Gastrocnemius medialis (tissue), 4 donors: ENCODE measurements around the gene TAF11. TPM values are rescaled to one million over a fixed set of nuclear protein-coding genes. Genes with fewer than 3 reads are reported as not detected.
A peak's percentile ranks its signal among the peaks of the same experiment; 100 is the strongest.
"Not testable (repeated sequence)": the region's sequence is repeated elsewhere in the genome, so short reads cannot be mapped to it uniquely, and the experiment has no call there.

ENCODE experiments used
- ATAC-seq, 2 donors: fragments of 150-250 bp; one replicate each; pipeline ENCODE4 v1.9.1; 2016
- DNase-seq, 2 donors: peaks; one replicate each; pipeline ENCODE4 v3.0.0-alpha.2; 2019
- H3K27ac ChIP-seq, 4 donors: fragments of 200-600 bp; sonication (generic); 1 replicate in 1 of 4; 2 replicates in 3 of 4; pipeline ENCODE4 v1.5.1; 2016 to 2018; ENCODE audit warnings: mild to moderate bottlenecking in 2 of 4, moderate library complexity in 1 of 4
- H3K27me3 ChIP-seq, 3 donors: fragments of 200-600 bp; sonication (generic) in 2 of 3; 1 replicate in 1 of 3; 2 replicates in 2 of 3; pipeline versions ENCODE4 v1.5.1 to v1.6.0; 2016 to 2019; ENCODE audit warnings: mild to moderate bottlenecking in 1 of 3, moderate library complexity in 1 of 3
- H3K36me3 ChIP-seq, 2 donors: fragments of 200-600 bp; sonication (generic) in 1 of 2; one replicate each; pipeline ENCODE4 v1.5.1; 2017 to 2018
- H3K4me1 ChIP-seq, 2 donors: fragments of 200-600 bp; sonication (generic) in 1 of 2; one replicate each; pipeline ENCODE4 v1.5.1; 2016 to 2017; ENCODE audit warnings: mild to moderate bottlenecking in 2 of 2
- H3K4me3 ChIP-seq, 4 donors: fragments of 200-600 bp; sonication (generic) in 3 of 4; 1 replicate in 1 of 4; 2 replicates in 3 of 4; pipeline ENCODE4 v1.5.1; 2016 to 2019; ENCODE audit warnings: mild to moderate bottlenecking in 2 of 4
- H3K9me3 ChIP-seq, 3 donors: fragments of 200-600 bp; sonication (generic) in 2 of 3; 1 replicate in 1 of 3; 2 replicates in 2 of 3; pipeline ENCODE4 v1.5.1; 2016 to 2019
- POLR2A ChIP-seq, 2 donors: fragments of 450-650 bp; IDR thresholded peaks; one replicate each; pipeline ENCODE4 v1.6.1; 2017; ENCODE audit warnings: antibody characterized with exemption in 2 of 2, mild to moderate bottlenecking in 2 of 2, moderate library complexity in 2 of 2
- in situ Hi-C, 4 donors: fragments of 200-750 bp; cut with MboI; loops; one replicate each; pipeline versions ENCODE4 v1.15.0 to v1.8.0; 2017; ENCODE audit warnings: low sequenced_read_pairs in 4 of 4
- intact Hi-C: fragments of 100-400 bp; cut with DNase I; formaldehyde crosslinking; loops from one replicate; pipeline ENCODE4 v1.15.1; 2023; ENCODE audit warnings: low total_unique reads
- total RNA-seq, 4 donors: library from RNA; depleted of rRNA; stranded (reverse); fragments of >200 nt; gene quantifications; one replicate each; pipeline versions ENCODE4 v1.1.0 to v1.2.3, GENCODE V29; 2016
- TF ChIP-seq, protein P1 (sequence below), 5 experiments: fragments of 450-650 bp in 3 of 5; fragments of 200-600 bp in 2 of 5; sonication (generic) in 2 of 5; IDR thresholded peaks in 4 of 5; conservative IDR thresholded peaks in 1 of 5; 1 replicate in 4 of 5; 2 replicates in 1 of 5; pipeline ENCODE4 v1.5.1; 2016 to 2019; ENCODE audit warnings: antibody characterized with exemption in 5 of 5, mild to moderate bottlenecking in 3 of 5, moderate library complexity in 3 of 5

TAF11 gene
- total RNA-seq, 4 donors from 2014 or later = 23.2 to 32.6 (median 24.0) TPM

DNA sequence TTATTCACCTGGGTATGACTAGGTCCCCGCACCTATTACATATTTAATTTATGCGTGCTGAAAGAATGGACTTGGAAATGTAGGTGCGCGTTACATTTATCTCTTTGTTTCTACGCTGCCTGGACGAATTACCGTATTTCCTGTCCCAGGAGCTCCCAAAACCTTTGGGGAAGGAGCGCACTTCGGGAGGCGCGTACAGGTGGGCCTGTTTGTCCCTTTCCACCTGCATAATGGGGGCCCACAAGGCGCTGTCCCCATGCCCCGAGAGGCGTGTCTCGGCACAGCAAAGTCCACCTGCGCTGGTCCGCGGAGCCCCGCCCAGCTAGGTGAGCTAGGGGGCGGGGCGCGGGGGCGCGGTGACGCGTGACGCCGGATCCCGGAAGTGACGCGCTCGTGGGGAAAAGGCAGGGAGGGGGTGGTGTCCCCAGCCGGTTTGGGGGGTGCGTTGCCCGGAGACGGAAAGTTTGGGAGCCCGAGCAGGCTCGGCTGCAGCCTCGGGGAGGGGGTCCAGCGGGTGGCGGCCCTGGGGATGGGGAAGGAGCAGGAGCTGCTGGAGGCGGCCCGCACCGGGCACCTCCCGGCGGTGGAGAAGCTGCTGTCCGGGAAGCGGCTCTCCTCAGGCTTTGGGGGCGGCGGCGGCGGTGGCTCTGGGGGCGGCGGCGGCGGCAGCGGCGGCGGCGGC, 1.2 kb upstream of the TAF11 start, which contains the start of gene ANKS1A:
TSS of gene ANKS1A (plus strand) at position 382 of the 682 bp plus-strand sequence. CDS start at position 530, 148 bp downstream.
- in situ Hi-C loops (loop anchor here in 2 of 4 donors (5.0 to 10.0 kb wide), 2 partner anchors 97 to 134 kb away; partner anchors contain the start of genes BLTP3A (in 1 of the 2) and SNRPC (in 1 of the 2)), intact Hi-C loops (loop anchor here (1.0 to 5.0 kb wide), 5 partner anchors 22 to 362 kb away; partner anchors contain the start of genes BLTP3A, ILRUN and SNRPC)
- TF ChIP-seq POLR2A (IDR thresholded peaks at IDR 0.05) = peak; percentile 59 to 69
- TF ChIP-seq, protein P1, sequence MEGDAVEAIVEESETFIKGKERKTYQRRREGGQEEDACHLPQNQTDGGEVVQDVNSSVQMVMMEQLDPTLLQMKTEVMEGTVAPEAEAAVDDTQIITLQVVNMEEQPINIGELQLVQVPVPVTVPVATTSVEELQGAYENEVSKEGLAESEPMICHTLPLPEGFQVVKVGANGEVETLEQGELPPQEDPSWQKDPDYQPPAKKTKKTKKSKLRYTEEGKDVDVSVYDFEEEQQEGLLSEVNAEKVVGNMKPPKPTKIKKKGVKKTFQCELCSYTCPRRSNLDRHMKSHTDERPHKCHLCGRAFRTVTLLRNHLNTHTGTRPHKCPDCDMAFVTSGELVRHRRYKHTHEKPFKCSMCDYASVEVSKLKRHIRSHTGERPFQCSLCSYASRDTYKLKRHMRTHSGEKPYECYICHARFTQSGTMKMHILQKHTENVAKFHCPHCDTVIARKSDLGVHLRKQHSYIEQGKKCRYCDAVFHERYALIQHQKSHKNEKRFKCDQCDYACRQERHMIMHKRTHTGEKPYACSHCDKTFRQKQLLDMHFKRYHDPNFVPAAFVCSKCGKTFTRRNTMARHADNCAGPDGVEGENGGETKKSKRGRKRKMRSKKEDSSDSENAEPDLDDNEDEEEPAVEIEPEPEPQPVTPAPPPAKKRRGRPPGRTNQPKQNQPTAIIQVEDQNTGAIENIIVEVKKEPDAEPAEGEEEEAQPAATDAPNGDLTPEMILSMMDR (IDR thresholded peaks at IDR 0.05 in 4 of 5, conservative IDR thresholded peaks at IDR 0.05 in 1 of 5) = no peak
- peak within 1 kb of the TSS; percentile 82 to 89 (median 88) for H3K27ac ChIP-seq
- no peaks in the 10 kb centered on the region for H3K9me3 ChIP-seq
- no peaks in the 10 kb centered on the region for H3K36me3 ChIP-seq
- H3K27me3 ChIP-seq = no peaks in the 10 kb centered on the region
- peak; percentile 70 to 79 for DNase-seq
- H3K4me1 ChIP-seq = peaks cover 20 to 23% of the 10 kb centered on the region in 2 donors
- peak within 1 kb of the TSS; percentile 90 to 96 (median 94) for H3K4me3 ChIP-seq
- peak; percentile 68 to 80 for ATAC-seq

DNA sequence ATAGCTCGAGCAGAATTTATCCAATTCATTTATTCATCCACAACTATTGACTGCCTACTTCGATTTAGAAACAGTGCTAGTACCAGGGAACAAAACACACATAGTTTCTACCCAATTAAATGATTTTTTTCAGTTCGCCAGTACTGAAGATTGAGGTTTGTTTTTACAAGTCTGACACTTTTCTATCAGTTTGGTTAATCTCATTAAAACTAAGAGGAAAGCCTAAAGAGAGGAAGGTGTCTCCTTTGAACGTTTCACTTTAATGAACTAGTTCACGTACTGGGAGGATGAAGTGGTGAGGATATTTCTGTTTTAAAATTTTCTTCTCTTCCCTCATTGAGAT, 643 bp upstream of the TAF11 start:
- Histone ChIP-seq H3K9me3 (no peaks in the 10 kb centered on the region), H3K27me3 (no peaks in the 10 kb centered on the region), H3K4me1 (peaks cover 20 to 23% of the 10 kb centered on the region in 2 donors), H3K27ac (peak overlapping the region; percentile 82 to 89 (median 88)), H3K4me3 (peak overlapping the region; percentile 90 to 96 (median 94)), H3K36me3 (no peaks in the 10 kb centered on the region)
- DNase-seq (no peak), ATAC-seq (no peak)
- in situ Hi-C loops = loop anchor here in 2 of 4 donors (5.0 to 10.0 kb wide), 2 partner anchors 96 to 134 kb away; partner anchors contain the start of genes BLTP3A (in 1 of the 2) and SNRPC (in 1 of the 2)
- intact Hi-C loops = loop anchor here (1.0 to 5.0 kb wide), 5 partner anchors 22 to 361 kb away; partner anchors contain the start of genes BLTP3A, ILRUN and SNRPC
- TF ChIP-seq, protein P1 (IDR thresholded peaks at IDR 0.05 in 4 of 5, conservative IDR thresholded peaks at IDR 0.05 in 1 of 5) = no peak
- no peak for TF ChIP-seq POLR2A (IDR thresholded peaks at IDR 0.05)

DNA sequence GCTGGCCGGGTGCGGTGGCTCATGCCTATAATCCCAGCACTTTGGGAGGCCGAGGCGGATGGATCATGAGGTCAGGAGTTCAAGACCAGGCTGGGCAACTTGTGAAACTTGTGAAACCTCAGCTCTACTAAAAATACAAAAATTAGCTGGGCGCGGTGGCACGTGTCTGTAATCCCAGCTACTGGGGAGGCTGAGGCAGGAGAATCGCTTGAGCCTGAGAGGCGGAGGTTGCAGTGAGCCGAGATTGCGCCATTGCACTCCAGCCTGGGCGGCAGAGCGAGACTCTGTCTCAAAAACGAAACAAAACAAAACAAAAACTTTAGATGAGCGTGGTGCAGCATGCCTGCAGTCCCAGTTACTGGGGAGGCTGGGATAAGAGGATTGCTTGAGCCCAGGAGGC, 2.0 kb downstream of the TAF11 start:
- not testable (repeated sequence) for H3K27ac ChIP-seq, ATAC-seq, H3K4me3 ChIP-seq, H3K9me3 ChIP-seq, DNase-seq, H3K27me3 ChIP-seq
- in situ Hi-C loops = loop anchor here in 2 of 4 donors (5.0 to 10.0 kb wide), 2 partner anchors 94 to 131 kb away; partner anchors contain the start of genes BLTP3A (in 1 of the 2) and SNRPC (in 1 of the 2)
- intact Hi-C loops = loop anchor here (5.0 kb wide), 2 partner anchors 189 to 359 kb away; partner anchors contain the start of gene ILRUN
- Histone ChIP-seq H3K4me1 (peaks cover 18 to 20% of the 10 kb centered on the region in 2 donors), H3K36me3 (peaks cover 0 to 10% of the 10 kb centered on the region in 2 donors)

DNA sequence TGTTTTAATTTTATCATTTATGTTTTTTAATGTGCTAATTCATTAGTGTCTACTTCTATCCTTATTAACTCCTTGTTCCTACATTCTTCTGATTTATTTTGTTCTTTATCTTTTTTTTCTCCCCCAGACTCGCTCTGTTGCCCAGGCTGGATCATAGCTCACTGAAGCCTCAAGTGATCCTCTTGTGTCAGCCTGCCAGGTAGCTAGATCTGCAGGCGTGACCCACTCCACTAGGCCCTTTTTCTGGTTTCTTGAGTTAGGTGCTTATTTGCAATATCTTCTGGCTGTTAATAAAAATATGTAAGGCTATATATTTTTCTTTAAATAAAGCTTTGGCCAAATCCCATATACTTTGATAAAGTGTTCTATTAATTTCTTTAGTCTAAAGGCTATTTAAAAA, 2.8 kb downstream of the TAF11 start:
- H3K9me3 ChIP-seq = no peaks in the 10 kb centered on the region
- intact Hi-C loops (loop anchor here (5.0 kb wide), 2 partner anchors 188 to 358 kb away; partner anchors contain the start of gene ILRUN), in situ Hi-C loops (loop anchor here in 2 of 4 donors (5.0 to 10.0 kb wide), 2 partner anchors 93 to 130 kb away; partner anchors contain the start of genes BLTP3A (in 1 of the 2) and SNRPC (in 1 of the 2))
- DNase-seq = no peak
- H3K27me3 ChIP-seq = no peaks in the 10 kb centered on the region
- no peak overlapping the region for H3K4me3 ChIP-seq
- peaks cover 10 to 13% of the 10 kb centered on the region in 2 donors for H3K4me1 ChIP-seq
- TF ChIP-seq, protein P1 (IDR thresholded peaks at IDR 0.05 in 4 of 5, conservative IDR thresholded peaks at IDR 0.05 in 1 of 5) = no peak
- H3K27ac ChIP-seq = no peak overlapping the region
- ATAC-seq = no peak
- peaks cover 0 to 18% of the 10 kb centered on the region in 2 donors for H3K36me3 ChIP-seq

DNA sequence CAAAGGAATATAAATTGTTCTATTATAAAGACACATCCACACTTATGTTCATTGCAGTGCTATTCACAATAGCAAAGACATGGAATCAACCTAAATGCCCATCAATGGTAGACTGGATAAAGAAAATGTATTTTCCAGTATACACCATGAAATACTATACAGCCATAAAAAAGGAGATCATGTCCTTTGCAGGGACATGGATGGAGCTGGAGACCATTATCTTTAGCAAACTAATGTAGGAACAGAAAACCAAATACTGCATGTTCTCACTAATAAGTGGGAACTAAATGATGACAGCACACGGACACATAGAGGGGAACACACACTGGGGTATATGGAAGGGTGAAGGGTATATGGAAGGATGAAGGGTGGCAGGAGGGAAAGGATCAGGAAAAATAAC, 3.8 kb downstream of the TAF11 start:
- intact Hi-C loops, DNase-seq, H3K27ac ChIP-seq, ATAC-seq, H3K4me3 ChIP-seq, H3K27me3 ChIP-seq, H3K4me1 ChIP-seq, H3K9me3 ChIP-seq: not testable (repeated sequence)
- H3K36me3 ChIP-seq = peaks cover 0 to 24% of the 10 kb centered on the region in 2 donors
- in situ Hi-C loops = loop anchor here in 1 of 4 donors (10.0 kb wide), 1 partner anchor 129 kb away; the partner anchor contains the start of gene SNRPC
